ENCODE results near the gene SPACA9. TPM values are rescaled to one million over a fixed set of nuclear protein-coding genes. Genes with fewer than 3 reads are reported as not detected.

Gene SPACA9
- total RNA-seq, 1 experiment from 2014 or later = 19.2 TPM

- Histone ChIP-seq H3K9me3 (ENCODE audit: insufficient read depth, low read depth) (no peaks in the 10 kb centered on the region), H2AFZ (no peak overlapping the region), H3K27ac (no peak overlapping the region), H4K20me1 (ENCODE audit: insufficient read depth) (no peaks in the 10 kb centered on the region), H3K27me3 (ENCODE audit: insufficient read depth, low read depth) (no peaks in the 10 kb centered on the region), H3K4me1 (replicated peaks; ENCODE audit: insufficient read depth) (no peaks in the 10 kb centered on the region), H3K79me2 (ENCODE audit: low read depth) (no peaks in the 10 kb centered on the region), H3K36me3 (ENCODE audit: low read depth) (no peaks in the 10 kb centered on the region), H3K4me3 (no peak overlapping the region), H3K4me2 (no peak overlapping the region), H3K9me2 (ENCODE audit: insufficient read depth) (no peaks in the 10 kb centered on the region), H3F3A (ENCODE audit: insufficient read depth, low read depth) (no peaks in the 10 kb centered on the region)
- POLR2A ChIA-PET (ENCODE audit: unreplicated experiment) = no interaction called here
- TF ChIP-seq CTCF (conservative IDR thresholded peaks at IDR 0.05) = no peak
- TF ChIP-seq EZH2 (IDR thresholded peaks at IDR 0.05; ENCODE audit: low read depth) = no peak
- CTCF ChIA-PET = no interaction called here
- DNase-seq = peak in 1 of 2 experiments; percentile 44
- BruUV-seq (replicated peaks) = no TSS peak
- intact Hi-C loops (cut with micrococcal nuclease; ENCODE audit: unreplicated experiment) = no loop called here
Observed at GRCh38 chr9:132834343-132834742, 44.4 kb upstream of the SPACA9 start.

- no peak overlapping the region for H2AFZ ChIP-seq
- no peak overlapping the region for H3K4me3 ChIP-seq
- H3K36me3 ChIP-seq (ENCODE audit: low read depth) = no peaks in the 10 kb centered on the region
- no peaks in the 10 kb centered on the region for H3K9me2 ChIP-seq (ENCODE audit: insufficient read depth)
- H3F3A ChIP-seq (ENCODE audit: insufficient read depth, low read depth) = no peaks in the 10 kb centered on the region
- no peaks in the 10 kb centered on the region for H3K9me3 ChIP-seq (ENCODE audit: insufficient read depth, low read depth)
- no peak for TF ChIP-seq EZH2 (IDR thresholded peaks at IDR 0.05; ENCODE audit: low read depth)
- no peak overlapping the region for H3K27ac ChIP-seq
- no peaks in the 10 kb centered on the region for H3K27me3 ChIP-seq (ENCODE audit: insufficient read depth, low read depth)
- no TSS peak for BruUV-seq (replicated peaks)
- no peak for DNase-seq
- CTCF ChIA-PET = no interaction called here
- no peaks in the 10 kb centered on the region for H3K79me2 ChIP-seq (ENCODE audit: low read depth)
- H4K20me1 ChIP-seq (ENCODE audit: insufficient read depth) = no peaks in the 10 kb centered on the region
- intact Hi-C loops (cut with micrococcal nuclease; ENCODE audit: unreplicated experiment) = no loop called here
- POLR2A ChIA-PET (ENCODE audit: unreplicated experiment) = no interaction called here
- H3K4me1 ChIP-seq (replicated peaks; ENCODE audit: insufficient read depth) = no peaks in the 10 kb centered on the region
- no peak overlapping the region for H3K4me2 ChIP-seq
Observed at GRCh38 chr9:132837501-132838286, 41.0 kb upstream of the SPACA9 start.

- no peaks in the 10 kb centered on the region for H3K79me2 ChIP-seq (ENCODE audit: low read depth)
- H3K36me3 ChIP-seq (ENCODE audit: low read depth) = no peaks in the 10 kb centered on the region
- H3K9me3 ChIP-seq (ENCODE audit: insufficient read depth, low read depth) = no peaks in the 10 kb centered on the region
- H3K9me2 ChIP-seq (ENCODE audit: insufficient read depth) = no peaks in the 10 kb centered on the region
- no peaks in the 10 kb centered on the region for H3F3A ChIP-seq (ENCODE audit: insufficient read depth, low read depth)
- H3K4me1 ChIP-seq (replicated peaks; ENCODE audit: insufficient read depth) = no peaks in the 10 kb centered on the region
- no TSS peak for BruUV-seq (replicated peaks)
- no peak overlapping the region for H3K27ac ChIP-seq
- CTCF ChIA-PET = no interaction called here
- no peak overlapping the region for H3K4me2 ChIP-seq
- no peak overlapping the region for H3K4me3 ChIP-seq
- TF ChIP-seq CTCF (conservative IDR thresholded peaks at IDR 0.05) (no peak), EZH2 (IDR thresholded peaks at IDR 0.05; ENCODE audit: low read depth) (no peak)
- no peaks in the 10 kb centered on the region for H3K27me3 ChIP-seq (ENCODE audit: insufficient read depth, low read depth)
- intact Hi-C loops (cut with micrococcal nuclease; ENCODE audit: unreplicated experiment) = no loop called here
- no peak overlapping the region for H2AFZ ChIP-seq
- POLR2A ChIA-PET (ENCODE audit: unreplicated experiment) = interaction anchor here (0.7 kb wide), 1 partner anchor 866 kb away, joined by 3 read pairs; no protein-coding TSS in a partner anchor
- no peaks in the 10 kb centered on the region for H4K20me1 ChIP-seq (ENCODE audit: insufficient read depth)
- DNase-seq = no peak
Observed at GRCh38 chr9:132838291-132838690, 40.4 kb upstream of the SPACA9 start.

DNA sequence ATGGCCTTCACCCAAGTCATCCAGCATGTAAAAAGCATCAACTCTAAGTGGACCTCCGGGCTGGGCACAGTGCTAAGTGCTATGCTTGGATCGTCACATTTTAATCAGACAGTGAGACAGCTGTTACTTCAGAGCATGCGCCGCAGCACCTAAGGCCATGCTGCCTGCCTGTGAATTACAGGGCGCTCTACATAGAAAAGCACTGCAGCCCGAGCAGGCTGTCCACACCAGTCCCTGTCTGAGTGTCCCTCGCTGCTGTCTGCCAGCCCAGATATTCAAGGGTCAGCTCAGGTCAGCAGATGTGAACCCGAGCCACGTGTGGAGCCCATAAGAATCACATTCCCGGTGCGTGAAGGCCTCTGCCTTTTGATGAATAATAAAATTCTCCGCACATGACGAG is 37.7 kb upstream of the SPACA9 start:
- Histone ChIP-seq H3K9me2 (ENCODE audit: insufficient read depth) (no peaks in the 10 kb centered on the region), H3K79me2 (ENCODE audit: low read depth) (no peaks in the 10 kb centered on the region), H3K4me3 (no peak overlapping the region), H3F3A (ENCODE audit: insufficient read depth, low read depth) (no peaks in the 10 kb centered on the region), H2AFZ (no peak overlapping the region), H3K4me1 (replicated peaks; ENCODE audit: insufficient read depth) (no peaks in the 10 kb centered on the region), H3K9me3 (ENCODE audit: insufficient read depth, low read depth) (no peaks in the 10 kb centered on the region), H3K36me3 (ENCODE audit: low read depth) (no peaks in the 10 kb centered on the region), H3K27me3 (ENCODE audit: insufficient read depth, low read depth) (no peaks in the 10 kb centered on the region), H3K4me2 (no peak overlapping the region), H3K27ac (no peak overlapping the region), H4K20me1 (ENCODE audit: insufficient read depth) (no peaks in the 10 kb centered on the region)
- POLR2A ChIA-PET (ENCODE audit: unreplicated experiment) = no interaction called here
- no peak for TF ChIP-seq CTCF (conservative IDR thresholded peaks at IDR 0.05)
- no peak for TF ChIP-seq EZH2 (IDR thresholded peaks at IDR 0.05; ENCODE audit: low read depth)
- DNase-seq = no peak
- intact Hi-C loops (cut with micrococcal nuclease; ENCODE audit: unreplicated experiment) = no loop called here
- CTCF ChIA-PET = no interaction called here
- BruUV-seq (replicated peaks) = no TSS peak
